Left ventricle myocardium superior (tissue), 1 donor: ENCODE measurements around the gene FAM89A. TPM values are rescaled to one million over a fixed set of nuclear protein-coding genes. Genes with fewer than 3 reads are reported as not detected.
"Not testable (repeated sequence)": the region's sequence is repeated elsewhere in the genome, so short reads cannot be mapped to it uniquely, and the experiment has no call there.

Source experiments
- ATAC-seq: fragments of 200-7000 bp; cut with Tn5 transposase; one replicate; pipeline ENCODE4 v1.9.1; 2020; ENCODE audit warnings: mild to moderate bottlenecking, moderate library complexity
- DNase-seq: peaks from one replicate; pipeline ENCODE4 v3.0.0-alpha.2; 2020
- intact Hi-C: fragments of 100-400 bp; cut with micrococcal nuclease; formaldehyde crosslinking; loops from one replicate; pipeline ENCODE4 v1.11.0; 2022
- total RNA-seq: library from RNA; stranded (reverse); fragmentation: NEBNext Ultra II Directional; extraction: Animal tissue kit (Norgen Biotek cat#: 25700); gene quantifications from one replicate; pipeline ENCODE4 v1.2.1, GENCODE V29; 2021
- donor health status: DM: no; HTN: yes; CAD: no; lungs with severe emphysema.

The FAM89A gene
- total RNA-seq, 1 donor from 2014 or later, result 8.6 TPM

GRCh38 chr1:231059566-231060193, 19.6 kb upstream of the FAM89A start:
- DNase-seq (no peak), ATAC-seq (no peak)
- intact Hi-C loops, result no loop called here

- no peak for ATAC-seq
These were observed 18.5 kb upstream of the FAM89A start for GRCh38 chr1:231058416-231059109.

GRCh38 chr1:231057410-231057809, 17.4 kb upstream of the FAM89A start:
- DNase-seq, result no peak
- ATAC-seq, result no peak
- intact Hi-C loops, result no loop called here

More at GRCh38 chr1:231058416-231059109, 18.5 kb upstream of the FAM89A start:
- no peak for DNase-seq
- intact Hi-C loops, result no loop called here

- DNase-seq (no peak), ATAC-seq (no peak)
- intact Hi-C loops, result no loop called here
These were observed 15.2 kb upstream of the FAM89A start for GRCh38 chr1:231055271-231055670.

GRCh38 chr1:231053493-231054162, 13.6 kb upstream of the FAM89A start:
- ATAC-seq (peak; percentile 44), DNase-seq (no peak)
- intact Hi-C loops, result no loop called here

GRCh38 chr1:231052777-231053176, 12.7 kb upstream of the FAM89A start:
- intact Hi-C loops, result no loop called here
- DNase-seq (no peak), ATAC-seq (no peak)

GRCh38 chr1:231050932-231051331, 10.9 kb upstream of the FAM89A start:
- intact Hi-C loops, ATAC-seq, DNase-seq: not testable (repeated sequence)

GRCh38 chr1:231050395-231050794, 10.3 kb upstream of the FAM89A start:
- ATAC-seq, result no peak
- no peak for DNase-seq

GRCh38 chr1:231049121-231049979, 9.3 kb upstream of the FAM89A start:
- DNase-seq (no peak), ATAC-seq (no peak)
- intact Hi-C loops, result no loop called here

More at GRCh38 chr1:231050395-231050794, 10.3 kb upstream of the FAM89A start:
- intact Hi-C loops, result no loop called here

GRCh38 chr1:231048419-231048818, 8.4 kb upstream of the FAM89A start:
- DNase-seq, intact Hi-C loops, ATAC-seq: not testable (repeated sequence)

GRCh38 chr1:231047529-231047928, 7.5 kb upstream of the FAM89A start:
- intact Hi-C loops, ATAC-seq, DNase-seq: not testable (repeated sequence)

- DNase-seq (no peak), ATAC-seq (no peak)
- intact Hi-C loops, result no loop called here
These were observed 6.8 kb upstream of the FAM89A start for GRCh38 chr1:231046730-231047395.

- ATAC-seq, DNase-seq, intact Hi-C loops: not testable (repeated sequence)
These were observed 6.1 kb upstream of the FAM89A start for GRCh38 chr1:231045921-231046729.

GRCh38 chr1:231045286-231045685, 5.2 kb upstream of the FAM89A start:
- intact Hi-C loops, result no loop called here
- ATAC-seq, result no peak
- no peak for DNase-seq

- DNase-seq (no peak), ATAC-seq (no peak)
- intact Hi-C loops, result no loop called here
These were observed 4.5 kb upstream of the FAM89A start for GRCh38 chr1:231044588-231044987.

- intact Hi-C loops, result no loop called here
- DNase-seq, result no peak
- ATAC-seq, result no peak
These were observed 1.7 kb upstream of the FAM89A start for GRCh38 chr1:231041719-231042261.

- peak; percentile 22 for ATAC-seq
- intact Hi-C loops, result no loop called here
- peak; percentile 32 for DNase-seq
These were observed 1.0 kb upstream of the FAM89A start for GRCh38 chr1:231040800-231041718.
